ENCODE data around the gene TUNAR. TPM values are rescaled to one million over a fixed set of nuclear protein-coding genes. Genes with fewer than 3 reads are reported as not detected.

The TUNAR gene
- total RNA-seq, 2 donors from 2014 or later = 26.2 to 30.0 TPM

- no peak overlapping the region for H3K4me3 Mint-ChIP-seq
Measured at GRCh38 chr14:95943699-95944098, 67.1 kb downstream of the TUNAR start.

GRCh38 chr14:95944462-95944861 lies 67.8 kb downstream of the TUNAR start:
- H3K27me3 Mint-ChIP-seq (ENCODE audit: insufficient read depth) = no peaks in the 10 kb centered on the region
- WGBS, 2 experiments (ENCODE audit: insufficient coverage in 1 of 2, insufficient read length in 1 of 2) = 91 to 100% methylated on average over 1 to 6 of the region's 6 CpGs
- Histone ChIP-seq H3K36me3 (ENCODE audit: control insufficient read depth, insufficient read depth, low read length) (no peaks in the 10 kb centered on the region), H3K27ac (ENCODE audit: low read depth, low read length) (no peak overlapping the region), H3K4me3 (ENCODE audit: low read length) (no peak overlapping the region), H3K4me1 (ENCODE audit: control insufficient read depth, insufficient read depth, low read length) (no peaks in the 10 kb centered on the region), H3K9me3 (ENCODE audit: control insufficient read depth, low read length) (peaks cover 38% of the 10 kb centered on the region), H3K27me3 (ENCODE audit: control insufficient read depth, insufficient read depth, low read length, poor library complexity, severe bottlenecking) (no peaks in the 10 kb centered on the region), H3K9ac (ENCODE audit: extremely low read depth, low read length, poor library complexity, severe bottlenecking) (no peak overlapping the region)
- H3K4me1 Mint-ChIP-seq = peaks cover 16% of the 10 kb centered on the region
- H3K27ac Mint-ChIP-seq = no peak overlapping the region
- no peak overlapping the region for H3K4me3 Mint-ChIP-seq
- H3K9me3 Mint-ChIP-seq = peaks cover 36% of the 10 kb centered on the region
- no peak for DNase-seq
- no peak for TF ChIP-seq CTCF (conservative IDR thresholded peaks at IDR 0.05)
- H3K36me3 Mint-ChIP-seq (ENCODE audit: low read depth) = peaks cover 43% of the 10 kb centered on the region

More at GRCh38 chr14:95943699-95944098, 67.1 kb downstream of the TUNAR start:
- H3K9ac ChIP-seq (ENCODE audit: extremely low read depth, low read length, poor library complexity, severe bottlenecking) = no peak overlapping the region
- no peaks in the 10 kb centered on the region for H3K4me1 ChIP-seq (ENCODE audit: control insufficient read depth, insufficient read depth, low read length)
- WGBS, 2 experiments (ENCODE audit: insufficient coverage in 1 of 2, insufficient read length in 1 of 2) = 46 to 63% methylated on average over 4 of the region's 4 CpGs
- H3K9me3 Mint-ChIP-seq = peaks cover 36% of the 10 kb centered on the region
- TF ChIP-seq CTCF (conservative IDR thresholded peaks at IDR 0.05) = no peak
- H3K27ac Mint-ChIP-seq = no peak overlapping the region
- no peak overlapping the region for H3K4me3 ChIP-seq (ENCODE audit: low read length)
- H3K27ac ChIP-seq (ENCODE audit: low read depth, low read length) = peak overlapping the region; percentile 61
- H3K36me3 Mint-ChIP-seq (ENCODE audit: low read depth) = peaks cover 46% of the 10 kb centered on the region
- H3K27me3 Mint-ChIP-seq (ENCODE audit: insufficient read depth) = no peaks in the 10 kb centered on the region
- no peaks in the 10 kb centered on the region for H3K27me3 ChIP-seq (ENCODE audit: control insufficient read depth, insufficient read depth, low read length, poor library complexity, severe bottlenecking)
- no peaks in the 10 kb centered on the region for H3K36me3 ChIP-seq (ENCODE audit: control insufficient read depth, insufficient read depth, low read length)
- DNase-seq = no peak
- H3K9me3 ChIP-seq (ENCODE audit: control insufficient read depth, low read length) = peaks cover 38% of the 10 kb centered on the region
- H3K4me1 Mint-ChIP-seq = peaks cover 13% of the 10 kb centered on the region

- no peak for DNase-seq
- no peaks in the 10 kb centered on the region for H3K27me3 ChIP-seq (ENCODE audit: control insufficient read depth, insufficient read depth, low read length, poor library complexity, severe bottlenecking)
- no peaks in the 10 kb centered on the region for H3K4me1 ChIP-seq (ENCODE audit: control insufficient read depth, insufficient read depth, low read length)
- no peaks in the 10 kb centered on the region for H3K36me3 ChIP-seq (ENCODE audit: control insufficient read depth, insufficient read depth, low read length)
- peaks cover 24% of the 10 kb centered on the region for H3K9me3 Mint-ChIP-seq
- H3K36me3 Mint-ChIP-seq (ENCODE audit: low read depth) = peaks cover 31% of the 10 kb centered on the region
- no peaks in the 10 kb centered on the region for H3K27me3 Mint-ChIP-seq (ENCODE audit: insufficient read depth)
- 83% methylated on average over 1 of the region's 1 CpG; no CpG with 5 or more reads in 1 of the 2 experiments for WGBS, 2 experiments (ENCODE audit: insufficient coverage in 1 of 2, insufficient read length in 1 of 2)
- H3K4me3 Mint-ChIP-seq = no peak overlapping the region
- H3K27ac Mint-ChIP-seq = peak overlapping the region; percentile 2
- H3K4me3 ChIP-seq (ENCODE audit: low read length) = no peak overlapping the region
- H3K9ac ChIP-seq (ENCODE audit: extremely low read depth, low read length, poor library complexity, severe bottlenecking) = no peak overlapping the region
- H3K9me3 ChIP-seq (ENCODE audit: control insufficient read depth, low read length) = peaks cover 31% of the 10 kb centered on the region
- TF ChIP-seq CTCF (conservative IDR thresholded peaks at IDR 0.05) = no peak
- H3K27ac ChIP-seq (ENCODE audit: low read depth, low read length) = no peak overlapping the region
- H3K4me1 Mint-ChIP-seq = peaks cover 23% of the 10 kb centered on the region
Measured at GRCh38 chr14:95946867-95947266, 70.2 kb downstream of the TUNAR start.

Data from endodermal cell (in vitro differentiated cells).